DMS153 treated with DMSO at 0.1 percent for 48 hours (cell line): ENCODE data around the gene EPHX1.
"Not testable (repeated sequence)": the region's sequence is repeated elsewhere in the genome, so short reads cannot be mapped to it uniquely, and the experiment has no call there.

Experiments
- DNase-seq: peaks from one replicate; lab custom pipeline; 2025; ENCODE audit not compliant: unreplicated experiment; lab: John Stamatoyannopoulos, UW

Gene EPHX1

GRCh38 chr1:225777058-225777582 is 32.8 kb upstream of the EPHX1 start:
- DNase-seq: peak; percentile 92

- DNase-seq: peak; percentile 99
Measured at GRCh38 chr1:225777583-225778336, 32.2 kb upstream of the EPHX1 start, which contains the start of gene SRP9. SRP9 (plus strand) TSS chr1:225777826; CDS start chr1:225777941, 115 bp downstream.

DNA sequence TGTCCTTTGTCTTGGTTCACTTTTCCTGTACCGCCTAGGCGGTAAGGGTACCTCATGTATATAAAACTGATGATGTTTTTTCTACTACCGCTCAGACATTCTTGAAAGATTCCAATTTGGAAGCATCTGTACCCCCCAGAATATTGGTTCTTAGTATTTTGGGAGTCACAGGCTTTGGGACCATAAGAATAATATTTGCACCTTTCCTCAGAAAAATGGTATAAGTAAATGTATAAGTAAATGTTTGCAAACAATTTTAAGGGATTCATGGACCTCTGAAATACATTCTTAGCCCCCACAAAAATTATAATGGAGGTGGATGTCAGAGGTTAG is 31.6 kb upstream of the EPHX1 start:
- no peak for DNase-seq

DNA sequence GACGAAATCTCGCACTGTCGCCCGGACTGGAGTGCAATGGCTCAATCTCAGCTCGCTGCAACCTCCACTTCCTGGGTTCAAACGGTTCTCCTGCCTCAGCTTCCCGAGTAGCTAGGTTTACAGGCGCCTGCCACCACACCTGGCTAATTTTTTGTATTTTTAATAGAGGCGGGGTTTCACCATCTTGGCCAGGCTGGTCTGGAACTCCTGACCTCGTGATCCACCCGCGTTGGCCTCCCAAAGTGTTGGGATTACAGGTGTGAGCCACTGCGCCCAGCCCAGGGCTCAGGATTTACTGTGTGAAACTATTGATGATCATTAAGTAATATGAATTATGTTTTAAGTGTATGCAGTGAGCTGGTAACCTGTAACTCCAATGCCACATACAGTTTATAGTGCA is 30.8 kb upstream of the EPHX1 start:
- DNase-seq: not testable (repeated sequence)

DNA sequence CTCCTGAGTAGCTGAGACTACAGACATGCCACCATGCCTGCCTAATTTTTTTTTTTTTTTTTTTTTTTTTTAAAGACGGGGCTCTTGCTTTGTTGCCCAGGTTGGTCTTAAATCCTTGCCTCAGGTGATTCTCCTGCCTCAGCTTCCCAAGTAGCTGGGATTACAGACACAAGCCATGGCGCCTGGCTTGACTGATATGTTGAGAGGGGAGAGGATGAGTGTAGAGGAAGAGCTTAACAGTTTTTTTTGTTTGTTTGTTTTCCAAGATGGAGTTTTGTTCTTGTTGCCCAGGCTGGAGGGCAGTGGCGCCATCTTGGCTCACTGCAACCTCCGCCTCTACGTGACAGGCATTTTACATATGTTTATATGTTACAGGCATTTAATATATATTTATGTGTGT is 29.8 kb upstream of the EPHX1 start:
- no peak for DNase-seq

DNA sequence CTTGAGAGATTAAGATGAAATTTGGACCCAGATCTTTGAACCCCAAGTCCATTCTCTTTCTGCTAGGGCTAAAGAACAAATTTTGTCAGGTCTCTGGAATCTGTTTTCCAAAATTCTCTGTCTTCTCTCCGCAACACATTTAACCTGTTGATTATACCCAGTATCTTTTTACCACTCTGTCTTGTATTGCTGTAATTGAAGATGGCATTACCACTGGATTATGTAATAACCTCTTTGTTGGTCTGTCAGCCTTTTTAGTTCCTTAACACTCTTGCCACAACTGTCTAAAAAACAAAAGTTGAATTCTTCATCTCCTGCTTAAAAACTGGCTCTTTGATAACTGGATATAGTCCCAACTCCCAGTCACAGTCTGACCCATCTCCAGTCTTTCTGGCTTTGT is 29.3 kb upstream of the EPHX1 start:
- DNase-seq: no peak

DNA sequence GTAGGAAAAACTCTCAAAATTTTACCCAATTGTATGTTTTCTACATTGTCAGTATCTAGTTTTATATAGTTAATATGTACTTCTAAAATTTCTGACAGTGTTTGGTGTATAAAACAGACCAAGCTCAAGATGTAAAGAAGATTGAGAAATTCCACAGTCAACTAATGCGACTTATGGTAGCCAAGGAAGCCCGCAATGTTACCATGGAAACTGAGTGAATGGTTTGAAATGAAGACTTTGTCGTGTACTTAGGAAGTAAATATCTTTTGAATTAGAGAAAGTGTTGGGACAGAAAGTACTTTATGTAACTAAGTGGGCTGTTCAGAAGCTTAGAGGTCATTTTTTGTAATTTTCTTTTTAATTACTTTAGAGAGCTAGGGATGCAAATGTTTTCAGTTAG is 20.8 kb upstream of the EPHX1 start:
- DNase-seq: not testable (repeated sequence)

DNA sequence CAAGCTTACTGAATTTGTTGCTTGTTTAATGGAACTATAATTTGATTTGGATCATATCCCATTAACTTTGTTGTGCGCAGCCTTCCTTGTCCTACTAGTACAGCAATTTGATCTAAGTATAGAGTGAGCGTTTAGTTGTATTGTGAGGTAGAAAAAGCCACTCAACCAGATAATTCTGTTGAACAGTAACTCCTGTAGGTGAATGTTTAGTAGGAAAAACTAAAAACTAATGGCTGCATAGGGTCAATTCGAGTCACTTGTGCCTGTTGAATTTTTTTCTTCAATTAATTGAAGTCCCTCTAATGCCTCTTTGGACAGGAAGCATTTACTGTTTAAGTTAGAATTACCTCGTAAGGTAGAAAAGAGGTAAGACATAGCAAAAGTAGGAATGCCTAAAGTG is 15.0 kb upstream of the EPHX1 start:
- DNase-seq: no peak

GRCh38 chr1:225796097-225796496 is 13.8 kb upstream of the EPHX1 start:
- DNase-seq: not testable (repeated sequence)

- DNase-seq: not testable (repeated sequence)
Measured at GRCh38 chr1:225801146-225801545, 8.8 kb upstream of the EPHX1 start.

- DNase-seq: no peak
Measured at GRCh38 chr1:225806249-225806648, 3.7 kb upstream of the EPHX1 start.

GRCh38 chr1:225806736-225807135 is 3.2 kb upstream of the EPHX1 start:
- not testable (repeated sequence) for DNase-seq

GRCh38 chr1:225808136-225808535 is 1.8 kb upstream of the EPHX1 start:
- DNase-seq: no peak

GRCh38 chr1:225810579-225811538 is 935 bp downstream of the EPHX1 start:
- DNase-seq: not testable (repeated sequence)

DNA sequence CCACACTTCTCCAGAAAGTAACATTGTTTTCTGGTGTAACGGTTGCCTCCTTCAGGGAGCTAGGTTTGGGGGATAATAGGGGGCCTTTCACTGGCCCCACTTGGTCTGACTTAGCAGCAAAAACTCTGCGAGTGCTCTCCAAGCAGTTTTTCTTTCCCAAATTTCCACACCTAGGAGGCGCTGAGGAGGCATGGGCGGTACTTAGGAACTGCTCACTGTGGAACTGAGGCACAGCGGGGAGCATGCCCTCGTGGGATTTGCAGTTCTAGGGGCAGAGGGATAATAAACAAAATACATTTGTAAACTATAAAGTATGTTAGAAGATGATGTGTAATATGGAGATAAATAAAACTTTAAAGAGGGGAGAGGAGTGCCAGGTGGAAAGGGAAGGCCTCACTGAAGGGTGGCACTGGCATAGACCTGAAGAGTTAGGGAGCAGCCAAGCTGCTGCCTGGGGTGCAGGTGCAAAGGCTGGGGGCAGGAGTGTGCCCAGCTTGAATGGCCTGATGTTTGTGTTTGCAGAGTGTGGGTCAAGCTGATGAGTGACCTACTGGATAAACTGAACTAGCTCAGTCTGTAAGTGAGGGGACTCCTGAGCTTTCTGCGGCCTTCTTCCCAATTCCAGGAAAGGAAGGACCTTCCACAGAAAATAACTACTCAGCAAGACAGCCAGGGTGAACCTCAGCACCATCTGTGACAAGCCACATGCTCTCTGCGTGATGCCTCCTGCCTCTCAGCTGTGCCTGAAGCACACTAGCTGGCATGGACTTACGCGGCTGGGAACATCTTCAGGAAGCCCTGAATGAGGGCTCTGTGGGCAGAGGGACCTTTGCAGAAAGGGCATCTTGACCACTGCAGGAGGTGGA is 1.9 kb downstream of the EPHX1 start:
- DNase-seq: no peak

DNA sequence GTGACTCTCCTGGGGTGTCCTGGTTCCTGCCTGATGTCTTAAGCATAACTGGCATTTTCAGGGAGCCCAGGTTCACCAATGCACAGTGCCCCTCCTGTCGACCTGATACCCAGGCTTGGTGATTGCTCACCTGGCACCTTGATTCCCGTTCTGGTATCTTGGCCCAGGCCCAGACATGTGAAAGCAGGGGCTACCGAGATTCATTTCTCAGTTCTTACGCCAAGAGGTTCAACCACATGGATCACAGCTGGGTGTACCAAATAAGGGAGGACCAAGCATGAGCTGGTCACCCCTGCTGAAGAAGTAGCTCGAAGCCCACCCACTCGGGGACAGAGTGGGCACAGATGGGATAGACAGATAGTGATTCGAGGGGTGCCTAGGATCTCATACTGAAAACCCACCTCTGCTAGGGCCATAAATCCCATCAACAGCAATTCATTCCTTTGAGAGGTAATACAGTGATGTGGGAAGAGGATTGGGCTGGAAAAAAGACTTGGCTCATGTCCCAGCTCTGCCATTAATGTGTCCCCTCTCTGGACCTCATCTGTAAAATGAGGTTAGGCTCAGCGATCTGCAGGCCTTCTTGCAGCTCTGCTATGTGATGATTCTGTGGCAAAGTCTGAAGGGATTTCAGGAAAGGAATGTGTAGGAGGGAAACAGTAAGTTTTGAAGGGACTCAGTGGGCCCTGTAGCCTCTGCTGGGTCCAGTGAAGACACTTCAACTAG is 2.7 kb downstream of the EPHX1 start:
- peak; percentile 36 for DNase-seq

DNA sequence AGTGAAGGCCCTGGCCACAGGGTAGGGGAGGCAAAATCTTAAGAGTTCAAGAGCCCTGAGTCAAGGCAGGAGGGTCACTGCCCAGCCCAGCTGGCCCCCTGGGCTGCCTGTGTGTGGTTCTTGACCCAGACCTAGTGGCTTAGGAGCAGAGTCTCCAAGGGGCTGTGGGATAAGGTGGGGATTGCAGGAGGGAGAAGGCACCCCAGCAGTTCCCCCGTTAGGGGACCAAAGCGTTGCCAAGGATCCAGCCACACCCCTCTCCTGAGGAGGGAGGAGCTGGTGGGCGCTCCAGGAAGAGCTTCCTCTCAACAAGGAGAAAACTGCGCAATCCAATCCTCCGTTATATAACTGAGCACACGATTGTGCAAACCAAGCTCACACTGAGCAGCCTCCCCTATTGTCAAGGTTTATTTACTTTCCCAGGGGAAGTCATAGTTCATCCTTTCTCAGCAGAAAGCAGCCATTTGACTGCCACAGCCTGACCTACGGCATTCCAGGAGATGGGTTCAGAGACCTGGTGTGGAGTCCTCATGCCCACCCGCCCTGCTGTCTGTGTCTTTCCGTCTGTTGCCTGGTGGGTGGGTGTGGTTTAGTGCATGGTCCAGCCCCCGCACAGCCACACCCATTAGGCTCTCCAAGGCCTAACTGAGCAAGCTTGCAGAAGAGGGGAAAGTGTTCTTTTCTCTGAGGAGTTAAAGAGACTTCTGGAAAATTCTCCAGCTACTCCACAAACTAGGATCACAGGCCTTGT is 3.5 kb downstream of the EPHX1 start:
- peak; percentile 93 for DNase-seq

- no peak for DNase-seq
Measured at GRCh38 chr1:225814381-225814780, 4.5 kb downstream of the EPHX1 start.

DNA sequence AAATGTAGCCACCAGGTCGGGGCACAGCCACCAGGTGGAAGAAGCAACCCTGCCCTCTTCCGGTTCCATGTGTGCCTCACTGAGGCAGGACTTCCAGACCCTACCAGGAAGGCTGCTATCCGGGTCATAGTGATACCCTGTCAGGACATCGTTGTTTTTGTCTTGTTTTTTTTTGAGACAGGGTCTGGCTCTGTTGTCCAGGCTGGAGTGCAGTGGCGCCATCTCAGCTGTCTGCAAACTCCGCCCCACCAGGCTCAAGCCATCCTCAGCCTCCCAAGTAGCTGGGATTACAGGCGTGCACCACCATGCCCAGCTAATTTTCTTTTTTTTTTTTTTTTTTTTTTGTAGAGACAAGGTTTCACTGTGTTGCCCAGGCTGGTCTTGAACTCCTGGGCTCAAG is 5.2 kb downstream of the EPHX1 start:
- not testable (repeated sequence) for DNase-seq
